SK-N-SH (cell line): ENCODE results near the gene PRKCD. TPM values are rescaled to one million over a fixed set of nuclear protein-coding genes. Genes with fewer than 3 reads are reported as not detected.

Experiments used
- CTCF ChIA-PET: fragments of 300-600, 350-600 bp; formaldehyde crosslinking; extraction: SDS; loops from one replicate; lab custom pipeline; 2021; lab: Yijun Ruan, JAX
- POLR2A ChIA-PET: fragments of 350-600 bp; sonication (Branson Sonifier 250); formaldehyde crosslinking; extraction: SDS; loops from one replicate; lab custom pipeline; 2020; ENCODE audit warnings: antibody characterized with exemption, inconsistent platforms; lab: Yijun Ruan, JAX
- DNase-seq: peaks from one replicate; pipeline ENCODE4 v3.0.0; 2012
- H2AFZ ChIP-seq: fragments of 200-600 bp; sonication (generic); 2 replicates; pipeline ENCODE4 v1.8.1; 2016; ENCODE audit warnings: antibody characterized with exemption, mild to moderate bottlenecking, low read depth
- H3F3A ChIP-seq: fragments of 200-600 bp; sonication (generic); replicated peaks from 2 replicates; pipeline ENCODE3; 2016; ENCODE audit warnings: antibody characterized with exemption, mild to moderate bottlenecking; ENCODE audit not compliant: insufficient read depth
- H3K27ac ChIP-seq, 2 experiments: fragments of 200-500 bp in 1 of 2; fragments of 200-600 bp in 1 of 2; sonication (Bioruptor generic) in 1 of 2; sonication (generic), shearing (Covaris generic) in 1 of 2; 2 replicates each; pipeline versions ENCODE4 v1.5.1 to v1.6.1; 2014 to 2016; ENCODE audit warnings: low read depth in 2 of 2, inconsistent platforms in 1 of 2, low read length in 1 of 2, mild to moderate bottlenecking in 1 of 2, mixed read lengths in 1 of 2
- H3K27me3 ChIP-seq: fragments of 200-600 bp; sonication (generic), shearing (Covaris generic); 2 replicates; pipeline ENCODE4 v1.6.1; 2016; ENCODE audit warnings: mixed run types; ENCODE audit not compliant: insufficient read depth
- H3K36me3 ChIP-seq, 2 experiments: fragments of 200-500 bp in 1 of 2; fragments of 200-600 bp in 1 of 2; sonication (Bioruptor generic) in 1 of 2; sonication (generic) in 1 of 2; replicated peaks in 1 of 2; 2 replicates each; pipeline versions ENCODE3 to v1.5.1; 2014 to 2016; ENCODE audit warnings: low read length in 1 of 2, mild to moderate bottlenecking in 1 of 2; ENCODE audit not compliant: insufficient read depth in 2 of 2, control insufficient read depth in 1 of 2
- H3K4me1 ChIP-seq, 2 experiments: fragments of 200-500 bp in 1 of 2; fragments of 200-600 bp in 1 of 2; sonication (Bioruptor generic) in 1 of 2; sonication (generic), shearing (Covaris generic) in 1 of 2; 2 replicates each; pipeline versions ENCODE4 v1.5.1 to v1.6.1; 2014 to 2016; ENCODE audit warnings: low read depth in 1 of 2, low read length in 1 of 2, mixed run types in 1 of 2; ENCODE audit not compliant: insufficient read depth in 2 of 2, control insufficient read depth in 1 of 2
- H3K4me2 ChIP-seq: fragments of 200-600 bp; sonication (generic), shearing (Covaris generic); 2 replicates; pipeline ENCODE4 v1.6.1; 2017; ENCODE audit warnings: mixed run types
- H3K4me3 ChIP-seq, 2 experiments: fragments of 200-500 bp in 1 of 2; fragments of 200-600 bp in 1 of 2; sonication (Bioruptor generic) in 1 of 2; sonication (generic), shearing (Covaris generic) in 1 of 2; 2 replicates each; pipeline versions ENCODE4 v1.5.1 to v1.8.1; 2014 to 2016; ENCODE audit warnings: low read depth in 2 of 2, inconsistent platforms in 1 of 2, low read length in 1 of 2, mild to moderate bottlenecking in 1 of 2, mixed read lengths in 1 of 2, moderate library complexity in 1 of 2
- H3K79me2 ChIP-seq: fragments of 200-600 bp; sonication (generic); 2 replicates; pipeline ENCODE4 v1.8.1; 2017; ENCODE audit warnings: mild to moderate bottlenecking; ENCODE audit not compliant: insufficient read depth
- H3K9ac ChIP-seq: fragments of 200-600 bp; sonication (generic); 2 replicates; pipeline ENCODE4 v1.6.1; 2017; ENCODE audit warnings: mixed run types
- H3K9me2 ChIP-seq: fragments of 200-600 bp; sonication (generic); 2 replicates; pipeline ENCODE4 v1.6.1; 2017; ENCODE audit warnings: mixed run types
- H3K9me3 ChIP-seq: fragments of 200-600 bp; sonication (generic); 2 replicates; pipeline ENCODE4 v1.6.1; 2017; ENCODE audit warnings: mixed run types, mild to moderate bottlenecking, moderate library complexity
- H4K20me1 ChIP-seq: fragments of 200-600 bp; sonication (generic); 2 replicates; pipeline ENCODE4 v1.6.1; 2017; ENCODE audit warnings: mild to moderate bottlenecking, mixed run types; ENCODE audit not compliant: insufficient read depth
- ELF1 ChIP-seq: IDR thresholded peaks from 2 replicates; pipeline ENCODE4 v1.4.0; 2012
- EZH2phosphoT487 ChIP-seq: fragments of 200-600 bp; sonication (generic); IDR thresholded peaks from 2 replicates; pipeline ENCODE4 v1.6.1; 2017; ENCODE audit warnings: low read depth, mixed run types, mild to moderate bottlenecking, antibody characterized with exemption, moderate library complexity, borderline replicate concordance
- FOSL2 ChIP-seq: IDR thresholded peaks from 2 replicates; pipeline ENCODE4 v1.4.0; 2012; ENCODE audit warnings: low read depth, mild to moderate bottlenecking, moderate library complexity, borderline replicate concordance
- FOXM1 ChIP-seq: IDR thresholded peaks from 2 replicates; pipeline ENCODE4 v1.4.0; 2012; ENCODE audit warnings: low read depth, mild to moderate bottlenecking
- GABPA ChIP-seq: IDR thresholded peaks from 2 replicates; pipeline ENCODE4 v1.4.0; 2012; ENCODE audit warnings: low read depth, mild to moderate bottlenecking
- GATA2 ChIP-seq: sonication (generic); formaldehyde crosslinking; IDR thresholded peaks from 2 replicates; pipeline ENCODE4 v1.5.0; 2020; ENCODE audit warnings: mild to moderate bottlenecking, missing genetic modification reagents
- IRF3 ChIP-seq: fragments of 150-350 bp; IDR thresholded peaks from 2 replicates; pipeline ENCODE4 v1.6.1; 2016; ENCODE audit warnings: mild to moderate bottlenecking, low read depth, low read length
- JUND ChIP-seq: IDR thresholded peaks from 2 replicates; pipeline ENCODE4 v1.4.0; 2012
- MAX ChIP-seq: IDR thresholded peaks from 2 replicates; pipeline ENCODE4 v1.4.0; 2012; ENCODE audit warnings: low read depth
- MXI1 ChIP-seq: IDR thresholded peaks from 2 replicates; pipeline ENCODE4 v1.6.1; 2012; ENCODE audit warnings: mild to moderate bottlenecking, low read depth, low read length, improper control_type of control experiment
- NFIC ChIP-seq: IDR thresholded peaks from 2 replicates; pipeline ENCODE4 v1.4.0; 2012; ENCODE audit warnings: borderline replicate concordance
- NRF1 ChIP-seq: IDR thresholded peaks from 2 replicates; pipeline ENCODE4 v1.6.1; 2012; ENCODE audit warnings: low read depth, mild to moderate bottlenecking, low read length
- RAD21 ChIP-seq: IDR thresholded peaks from 2 replicates; pipeline ENCODE4 v1.6.1; 2012; ENCODE audit warnings: mild to moderate bottlenecking, low read length
- RCOR1 ChIP-seq: fragments of 150-350 bp; IDR thresholded peaks from 2 replicates; pipeline ENCODE4 v1.6.1; 2017; ENCODE audit warnings: antibody characterized with exemption, low read length
- RFX5 ChIP-seq: IDR thresholded peaks from 2 replicates; pipeline ENCODE4 v1.6.1; 2012; ENCODE audit warnings: mild to moderate bottlenecking, improper control_type of control experiment, low read length
- SMC3 ChIP-seq: IDR thresholded peaks from 2 replicates; pipeline ENCODE4 v1.6.1; 2012; ENCODE audit warnings: low read depth, low read length, improper control_type of control experiment
- TEAD4 ChIP-seq: IDR thresholded peaks from 2 replicates; pipeline ENCODE4 v1.4.0; 2012; ENCODE audit warnings: mild to moderate bottlenecking, borderline replicate concordance; ENCODE audit not compliant: insufficient read depth
- USF1 ChIP-seq: IDR thresholded peaks from 2 replicates; pipeline ENCODE4 v1.4.0; 2012; ENCODE audit warnings: low read depth, borderline replicate concordance
- USF2 ChIP-seq: fragments of 150-350 bp; IDR thresholded peaks from 2 replicates; pipeline ENCODE4 v1.6.1; 2017; ENCODE audit warnings: antibody characterized with exemption, low read length, low read depth, borderline replicate concordance
- YY1 ChIP-seq: IDR thresholded peaks from 2 replicates; pipeline ENCODE4 v1.4.0; 2012; ENCODE audit warnings: low read depth, mild to moderate bottlenecking
- ZBTB33 ChIP-seq: IDR thresholded peaks from 2 replicates; pipeline ENCODE4 v1.4.0; 2012; ENCODE audit warnings: low read depth, borderline replicate concordance
- WGBS: methylation state at CpG from one replicate; pipeline ENCODE4 v1.1.6; 2017; ENCODE audit warnings: low lambda C conversion rate; 5-methylcytosine and 5-hydroxymethylcytosine counted together
- polyA plus RNA-seq, 3 experiments: library from polyadenylated mRNA; depleted of rRNA; stranded (reverse); fragments of >200 nt; gene quantifications; 2 replicates each; pipeline ENCODE4 v1.2.3, GENCODE V29; 2012

Gene PRKCD
- polyA plus RNA-seq, 1 of the 3 experiments (the other 2 are of a cell fraction), result 29.0 TPM

GRCh38 chr3:53173107-53173506 lies 12.1 kb downstream of the PRKCD start:
- Histone ChIP-seq H3K4me1 (peaks cover 0 to 42% of the 10 kb centered on the region in 2 experiments; a peak in 1 of 4 replicates), H3K9ac (no peak overlapping the region), H3K9me2 (no peaks in the 10 kb centered on the region), H3K27me3 (no peaks in the 10 kb centered on the region), H3K79me2 (no peaks in the 10 kb centered on the region), H3F3A (no peaks in the 10 kb centered on the region), H3K4me3 (no peak overlapping the region), H3K4me2 (no peak overlapping the region), H2AFZ (no peak overlapping the region)
- WGBS, result 100% methylated on average over 1 of the region's 5 CpGs
- ChIA-PET POLR2A (no interaction called here), CTCF (interaction anchor here (4.6 kb wide), 1 partner anchor 23 kb away, joined by 23 read pairs; no protein-coding TSS in a partner anchor)
- TF ChIP-seq JUND (no peak), GATA2 (CRISPR knock-in tag) (no peak), TEAD4 (no peak)
- TF ChIP-seq, all 33 proteins: peak for 0
- H4K20me1 ChIP-seq, result 0 out of 2 replicates have a peak, but pooled peaks cover 5% of the 10 kb centered on the region
- H3K36me3 ChIP-seq, result no peaks in the 10 kb centered on the region
- DNase-seq, result no peak
- H3K9me3 ChIP-seq, result no peaks in the 10 kb centered on the region
- H3K27ac ChIP-seq, result no peak overlapping the region

GRCh38 chr3:53174346-53175250 lies 13.6 kb downstream of the PRKCD start:
- DNase-seq, result no peak
- H3K9me3 ChIP-seq, result no peaks in the 10 kb centered on the region
- no peak overlapping the region for H3K4me2 ChIP-seq
- no peak for TF ChIP-seq RFX5
- no peak for TF ChIP-seq USF1
- no peak for TF ChIP-seq ZBTB33
- TF ChIP-seq EZH2phosphoT487, result no peak
- TF ChIP-seq ELF1, result no peak
- TF ChIP-seq FOSL2, result no peak
- no peak for TF ChIP-seq MAX
- no peak for TF ChIP-seq USF2
- TF ChIP-seq SMC3, result no peak
- no peak for TF ChIP-seq FOXM1
- TF ChIP-seq RAD21, result no peak
- no peak for TF ChIP-seq RCOR1
- TF ChIP-seq NFIC, result no peak
- no peak for TF ChIP-seq YY1
- TF ChIP-seq IRF3, result no peak
- no peak for TF ChIP-seq MXI1
- TF ChIP-seq NRF1, result no peak
- TF ChIP-seq GATA2 (CRISPR knock-in tag), result no peak
- no peak for TF ChIP-seq GABPA
- no peak overlapping the region for H3K27ac ChIP-seq
- no peaks in the 10 kb centered on the region for H3K9me2 ChIP-seq
- no peak overlapping the region for H2AFZ ChIP-seq
- 0 out of 2 replicates have a peak, but pooled peaks cover 5% of the 10 kb centered on the region for H4K20me1 ChIP-seq
- peaks cover 0 to 2% of the 10 kb centered on the region in 2 experiments for H3K36me3 ChIP-seq
- 82% methylated on average over 8 of the region's 9 CpGs for WGBS
- H3K27me3 ChIP-seq, result no peaks in the 10 kb centered on the region
- no peak overlapping the region for H3K4me3 ChIP-seq
- H3K4me1 ChIP-seq, result peaks cover 0 to 27% of the 10 kb centered on the region in 2 experiments; a peak in 1 of 4 replicates
- H3F3A ChIP-seq, result no peaks in the 10 kb centered on the region
- POLR2A ChIA-PET, result no interaction called here
- CTCF ChIA-PET, result interaction anchor here (0.6 to 1.3 kb wide), 2 partner anchors 12 to 21 kb away, joined by 3 to 4 read pairs; no protein-coding TSS in a partner anchor
- H3K79me2 ChIP-seq, result no peaks in the 10 kb centered on the region
- no peak overlapping the region for H3K9ac ChIP-seq
